ENCODE results near the gene PTPRCAP. TPM values are rescaled to one million over a fixed set of nuclear protein-coding genes. Genes with fewer than 3 reads are reported as not detected.

PTPRCAP gene
- total and polyA plus RNA-seq, 10 of the 15 experiments (the other 5 are each of a cell fraction or from before 2014, with no cell fraction given): 4.7 to 266 (median 125) TPM

GRCh38 chr11:67436459-67437081, 912 bp downstream of the PTPRCAP start (continued):
- TF ChIP-seq ZBTB4 (CRISPR knock-in tag; IDR thresholded peaks at IDR 0.05) (no peak), HSF1 (IDR thresholded peaks at IDR 0.05; ENCODE audit: low read depth, low read length) (no peak), E4F1 (IDR thresholded peaks at IDR 0.05; ENCODE audit: borderline replicate concordance, partially characterized antibody) (no peak), SRF (IDR thresholded peaks at IDR 0.05; ENCODE audit: low read depth in 2 of 2, low read length in 2 of 2) (peak; percentile 85 to 97), FOS (IDR thresholded peaks at IDR 0.05; ENCODE audit: borderline replicate concordance, extremely low read depth, insufficient read length) (no peak), BRCA1 (IDR thresholded peaks at IDR 0.05; ENCODE audit: low read depth, low read length) (no peak), RFX5 (IDR thresholded peaks at IDR 0.05; ENCODE audit: low read depth, low read length) (no peak), TBL1XR1 (IDR thresholded peaks at IDR 0.05; ENCODE audit: low read depth, low read length) (no peak), NFYA (IDR thresholded peaks at IDR 0.05; ENCODE audit: borderline replicate concordance, low read depth, low read length) (no peak), MAX (IDR thresholded peaks at IDR 0.05; ENCODE audit: low read depth, low read length) (peak; percentile 72; the same call in 1 of the 2 replicates), CREB1 (IDR thresholded peaks at IDR 0.05; ENCODE audit: low read depth) (no peak), CREM (IDR thresholded peaks at IDR 0.05; ENCODE audit: low read depth) (peak; percentile 51; the same call in 1 of the 2 replicates), KDM1A (IDR thresholded peaks at IDR 0.05; ENCODE audit: borderline replicate concordance) (no peak), HDAC2 (IDR thresholded peaks at IDR 0.05) (no peak), TAF1 (IDR thresholded peaks at IDR 0.05; ENCODE audit: borderline replicate concordance, low read depth, low read length) (peak; percentile 54; the same call in 1 of the 2 replicates), NFXL1 (IDR thresholded peaks at IDR 0.05; ENCODE audit: borderline replicate concordance) (peak; percentile 86), HDAC6 (IDR thresholded peaks at IDR 0.05; ENCODE audit: unreplicated experiment) (no peak), IRF4 (IDR thresholded peaks at IDR 0.05; ENCODE audit: low read depth, low read length) (peak; percentile 74), BMI1 (IDR thresholded peaks at IDR 0.05; ENCODE audit: borderline replicate concordance) (peak; percentile 59), YY1 (IDR thresholded peaks at IDR 0.05; ENCODE audit: low read depth, low read length) (peak; percentile 72)

Measured in GM12878 (cell line).